Astrocyte (in vitro differentiated cells and primary cell): ENCODE measurements around the gene NOL4L. TPM values are rescaled to one million over a fixed set of nuclear protein-coding genes. Genes with fewer than 3 reads are reported as not detected.

ENCODE experiments used
- DNase-seq: peaks from one replicate; pipeline ENCODE4 v3.0.0-alpha.2; 2010; ENCODE audit warnings: low read depth
- FAIRE-seq: peaks from 2 replicates; lab custom pipeline; 2011; peaks lifted over from hg19 to GRCh38; lab: Jason Lieb, UNC
- H2AFZ ChIP-seq: 2 replicates; pipeline ENCODE4 v1.6.0; 2012; ENCODE audit warnings: low read depth, low read length, inconsistent platforms
- H3K27ac ChIP-seq: 2 replicates; pipeline ENCODE4 v1.5.1; 2011; ENCODE audit warnings: low read depth, low read length, inconsistent platforms
- H3K27me3 ChIP-seq: 2 replicates; pipeline ENCODE4 v1.6.0; 2011; ENCODE audit warnings: low read length, inconsistent platforms; ENCODE audit not compliant: insufficient read depth
- H3K36me3 ChIP-seq: 2 replicates; pipeline ENCODE4 v1.5.1; 2011; ENCODE audit warnings: low read length, inconsistent platforms; ENCODE audit not compliant: insufficient read depth
- H3K4me1 ChIP-seq: 2 replicates; pipeline ENCODE4 v1.5.1; 2011; ENCODE audit warnings: low read length, inconsistent platforms; ENCODE audit not compliant: insufficient read depth
- H3K4me2 ChIP-seq: 2 replicates; pipeline ENCODE4 v1.6.0; 2012; ENCODE audit warnings: low read length, inconsistent platforms
- H3K4me3 ChIP-seq: 2 replicates; pipeline ENCODE4 v1.5.1; 2011; ENCODE audit warnings: low read depth, mild to moderate bottlenecking, low read length, inconsistent platforms; ENCODE audit not compliant: insufficient read depth
- H3K79me2 ChIP-seq: 2 replicates; pipeline ENCODE4 v1.6.0; 2012; ENCODE audit warnings: mild to moderate bottlenecking, low read length, inconsistent platforms; ENCODE audit not compliant: insufficient read depth
- H3K9ac ChIP-seq: 2 replicates; pipeline ENCODE4 v1.6.0; 2012; ENCODE audit warnings: mild to moderate bottlenecking, low read length, inconsistent platforms
- H3K9me3 ChIP-seq: 2 replicates; pipeline ENCODE4 v1.5.1; 2012; ENCODE audit warnings: low read depth, mild to moderate bottlenecking, low read length, inconsistent platforms; ENCODE audit not compliant: insufficient read depth
- H4K20me1 ChIP-seq: 2 replicates; pipeline ENCODE4 v1.6.0; 2012; ENCODE audit warnings: low read length, inconsistent platforms; ENCODE audit not compliant: insufficient read depth
- H3K27ac Mint-ChIP-seq: one replicate; pipeline ENCODE4 v1.8.0; 2021; ENCODE audit warnings: mild to moderate bottlenecking, mixed read lengths; ENCODE audit not compliant: unreplicated experiment
- H3K27me3 Mint-ChIP-seq: one replicate; pipeline ENCODE4 v1.8.0; 2021; ENCODE audit warnings: low read depth, mixed read lengths; ENCODE audit not compliant: unreplicated experiment
- H3K36me3 Mint-ChIP-seq: one replicate; pipeline ENCODE4 v1.8.0; 2021; ENCODE audit warnings: low read depth, mixed read lengths; ENCODE audit not compliant: unreplicated experiment
- H3K4me1 Mint-ChIP-seq: one replicate; pipeline ENCODE4 v1.8.0; 2021; ENCODE audit warnings: low read depth, mixed read lengths; ENCODE audit not compliant: unreplicated experiment
- H3K4me3 Mint-ChIP-seq: one replicate; pipeline ENCODE4 v1.8.0; 2021; ENCODE audit warnings: mild to moderate bottlenecking, moderate library complexity, mixed read lengths; ENCODE audit not compliant: unreplicated experiment
- H3K9me3 Mint-ChIP-seq: one replicate; pipeline ENCODE4 v1.8.0; 2021; ENCODE audit warnings: mild to moderate bottlenecking, mixed read lengths; ENCODE audit not compliant: unreplicated experiment
- CTCF ChIP-seq: IDR thresholded peaks from 2 replicates; pipeline ENCODE4 v1.5.1; 2011; ENCODE audit warnings: low read depth, mild to moderate bottlenecking, inconsistent platforms, low read length, moderate library complexity; ENCODE audit not compliant: insufficient read depth
- EZH2 ChIP-seq: IDR thresholded peaks from 2 replicates; pipeline ENCODE4 v1.6.1; 2012; ENCODE audit warnings: mild to moderate bottlenecking, low read length, inconsistent platforms; ENCODE audit not compliant: insufficient read depth
- total RNA-seq: library from RNA; stranded (reverse); gene quantifications from 2 replicates; pipeline ENCODE4 v1.2.1, GENCODE V29; 2021

The NOL4L gene
- total RNA-seq, 1 donor from 2014 or later, result 35.5 TPM

- Histone ChIP-seq H2AFZ (no peak overlapping the region), H3K9me3 (no peaks in the 10 kb centered on the region), H4K20me1 (no peaks in the 10 kb centered on the region), H3K27me3 (peaks cover 21% of the 10 kb centered on the region), H3K27ac (no peak overlapping the region), H3K4me1 (peaks cover 5% of the 10 kb centered on the region), H3K79me2 (no peaks in the 10 kb centered on the region), H3K4me3 (no peak overlapping the region), H3K36me3 (no peaks in the 10 kb centered on the region), H3K4me2 (no peak overlapping the region), H3K9ac (no peak overlapping the region)
- TF ChIP-seq EZH2 (no peak), CTCF (no peak)
- H3K27me3 Mint-ChIP-seq, result peaks cover 36% of the 10 kb centered on the region
- FAIRE-seq (no peak), DNase-seq (no peak)
- H3K4me3 Mint-ChIP-seq, result no peak overlapping the region
- peaks cover 7% of the 10 kb centered on the region for H3K4me1 Mint-ChIP-seq
- no peak overlapping the region for H3K27ac Mint-ChIP-seq
- H3K9me3 Mint-ChIP-seq, result no peaks in the 10 kb centered on the region
- H3K36me3 Mint-ChIP-seq, result no peaks in the 10 kb centered on the region
These were observed 4.6 kb upstream of the NOL4L start for GRCh38 chr20:32589769-32590168.

GRCh38 chr20:32589256-32589655, 4.1 kb upstream of the NOL4L start:
- peaks cover 21% of the 10 kb centered on the region for H3K27me3 ChIP-seq
- no peak overlapping the region for H3K4me2 ChIP-seq
- peaks cover 5% of the 10 kb centered on the region for H3K4me1 ChIP-seq
- H3K27ac ChIP-seq, result no peak overlapping the region
- H3K9ac ChIP-seq, result no peak overlapping the region
- H3K36me3 ChIP-seq, result no peaks in the 10 kb centered on the region
- H4K20me1 ChIP-seq, result no peaks in the 10 kb centered on the region
- FAIRE-seq, result no peak
- peaks cover 7% of the 10 kb centered on the region for H3K4me1 Mint-ChIP-seq
- H3K27me3 Mint-ChIP-seq, result peaks cover 36% of the 10 kb centered on the region
- H2AFZ ChIP-seq, result no peak overlapping the region
- TF ChIP-seq EZH2 (no peak), CTCF (no peak)
- no peak overlapping the region for H3K4me3 ChIP-seq
- H3K9me3 ChIP-seq, result no peaks in the 10 kb centered on the region
- H3K27ac Mint-ChIP-seq, result no peak overlapping the region
- H3K79me2 ChIP-seq, result no peaks in the 10 kb centered on the region
- no peak overlapping the region for H3K4me3 Mint-ChIP-seq
- DNase-seq, result no peak
- H3K36me3 Mint-ChIP-seq, result no peaks in the 10 kb centered on the region
- no peaks in the 10 kb centered on the region for H3K9me3 Mint-ChIP-seq

GRCh38 chr20:32588040-32588439, 2.9 kb upstream of the NOL4L start:
- H3K9me3 ChIP-seq, result no peaks in the 10 kb centered on the region
- Mint-ChIP-seq H3K27ac (no peak overlapping the region), H3K9me3 (no peaks in the 10 kb centered on the region), H3K4me3 (no peak overlapping the region), H3K27me3 (peaks cover 29% of the 10 kb centered on the region), H3K4me1 (peaks cover 7% of the 10 kb centered on the region), H3K36me3 (no peaks in the 10 kb centered on the region)
- no peak for TF ChIP-seq CTCF
- TF ChIP-seq EZH2, result no peak
- H3K4me1 ChIP-seq, result peaks cover 5% of the 10 kb centered on the region
- no peak overlapping the region for H3K4me2 ChIP-seq
- no peak overlapping the region for H3K4me3 ChIP-seq
- H3K27me3 ChIP-seq, result peaks cover 21% of the 10 kb centered on the region
- H4K20me1 ChIP-seq, result no peaks in the 10 kb centered on the region
- H3K79me2 ChIP-seq, result no peaks in the 10 kb centered on the region
- H2AFZ ChIP-seq, result no peak overlapping the region
- no peaks in the 10 kb centered on the region for H3K36me3 ChIP-seq
- no peak for FAIRE-seq
- no peak overlapping the region for H3K27ac ChIP-seq
- H3K9ac ChIP-seq, result no peak overlapping the region
- DNase-seq, result no peak
